Transverse colon (tissue), 4 donors: ENCODE results near the gene PNPO. TPM values are rescaled to one million over a fixed set of nuclear protein-coding genes. Genes with fewer than 3 reads are reported as not detected.

ENCODE experiments used
- DNase-seq: peaks from one replicate; pipeline ENCODE4 v3.0.0-alpha.2; 2019
- H3K27ac ChIP-seq, 4 donors: fragments of 200-600 bp; sonication (generic); 2 replicates each; pipeline ENCODE4 v1.5.1; 2016 to 2018; ENCODE audit warnings: inconsistent platforms in 4 of 4
- H3K27me3 ChIP-seq: fragments of 200-600 bp; sonication (generic); 2 replicates; pipeline ENCODE4 v1.5.1; 2017; ENCODE audit warnings: inconsistent platforms
- H3K36me3 ChIP-seq, 4 donors: fragments of 200-600 bp; sonication (generic); 2 replicates each; pipeline ENCODE4 v1.5.1; 2017 to 2019; ENCODE audit warnings: inconsistent platforms in 4 of 4
- H3K4me1 ChIP-seq, 4 donors: fragments of 200-600 bp; sonication (generic); 2 replicates each; pipeline ENCODE4 v1.5.1; 2017 to 2020; ENCODE audit warnings: inconsistent platforms in 4 of 4
- H3K4me3 ChIP-seq, 4 donors: fragments of 200-600 bp; sonication (generic); 1 replicate in 1 of 4; 2 replicates in 3 of 4; pipeline versions ENCODE4 v1.5.1 to v1.6.1; 2017 to 2019; ENCODE audit warnings: inconsistent platforms in 4 of 4
- H3K9me3 ChIP-seq, 2 donors: fragments of 200-600 bp; sonication (generic); 2 replicates each; pipeline ENCODE4 v1.5.1; 2017 to 2019; ENCODE audit warnings: inconsistent platforms in 2 of 2
- EP300 ChIP-seq: sonication (generic); formaldehyde crosslinking; IDR thresholded peaks from one replicate; pipeline ENCODE4 v1.6.1; 2017; ENCODE audit warnings: antibody characterized with exemption, low read depth
- POLR2A ChIP-seq: fragments of 450-650 bp; IDR thresholded peaks from one replicate; pipeline ENCODE4 v1.6.1; 2016; ENCODE audit warnings: antibody characterized with exemption, mild to moderate bottlenecking, moderate library complexity
- POLR2AphosphoS5 ChIP-seq, 3 donors: sonication (generic); formaldehyde crosslinking; IDR thresholded peaks; one replicate each; pipeline ENCODE4 v1.6.1; 2016; ENCODE audit warnings: antibody characterized with exemption in 3 of 3
- WGBS, 2 donors: methylation state at CpG; one replicate each; pipeline ENCODE4 v1.1.5; 2018; ENCODE audit warnings: low coverage in 1 of 2; 5-methylcytosine and 5-hydroxymethylcytosine counted together
- in situ Hi-C, 4 donors: fragments of 200-750 bp; cut with MboI; loops; one replicate each; pipeline versions ENCODE4 v1.15.0 to v1.15.1; 2017; ENCODE audit warnings: low sequenced_read_pairs in 3 of 4, low pct_ligation_motif_present in 1 of 4, low pct_unique_long_range_greater_than_20kb in 1 of 4
- intact Hi-C: fragments of 100-400 bp; cut with DNase I; formaldehyde crosslinking; loops from one replicate; pipeline ENCODE4 v1.15.1; 2023; ENCODE audit warnings: low total_unique reads
- total RNA-seq, 4 donors: library from RNA; depleted of rRNA; stranded (reverse); fragments of >200 nt; gene quantifications; one replicate each; pipeline ENCODE4 v1.1.0, GENCODE V29; 2016
- TF ChIP-seq, protein P1 (sequence below), 5 experiments: fragments of 200-600 bp in 3 of 5; fragments of 450-650 bp in 2 of 5; sonication (generic) in 3 of 5; IDR thresholded peaks; 1 replicate in 2 of 5; 2 replicates in 3 of 5; pipeline ENCODE4 v1.5.1; 2016 to 2017; ENCODE audit warnings: antibody characterized with exemption in 5 of 5, inconsistent platforms in 3 of 5, mild to moderate bottlenecking in 2 of 5, moderate library complexity in 1 of 5

PNPO gene
- total RNA-seq, 4 donors from 2014 or later: 7.4 to 83.8 (median 31.6) TPM

DNA sequence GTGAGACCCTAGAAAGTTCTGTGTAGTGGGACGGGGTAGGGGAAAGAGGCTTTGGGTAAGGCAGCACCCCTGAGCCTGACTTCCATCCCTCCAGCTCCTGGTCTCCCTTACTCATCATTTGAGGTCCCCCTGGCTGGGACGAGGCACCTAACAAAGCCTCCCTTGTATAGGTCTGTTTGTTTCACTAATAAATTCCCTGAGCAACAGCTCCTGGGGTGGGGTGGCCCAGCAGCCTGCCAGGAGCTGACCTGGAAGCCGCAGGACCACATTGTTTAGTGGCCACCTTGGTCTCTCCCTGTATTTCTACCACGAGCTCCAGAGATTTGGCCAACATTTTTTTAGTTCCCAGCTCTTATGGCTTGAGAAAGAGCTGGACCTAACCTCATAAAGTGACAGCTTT lies 9.1 kb downstream of the PNPO start:
- Histone ChIP-seq H3K4me1 (peaks cover 20 to 68% (median 58%) of the 10 kb centered on the region in 4 donors), H3K4me3 (no peak overlapping the region), H3K36me3 (no peaks in the 10 kb centered on the region), H3K27ac (peak overlapping the region; percentile 88 to 93 (median 90)), H3K9me3 (no peaks in the 10 kb centered on the region), H3K27me3 (no peaks in the 10 kb centered on the region)
- TF ChIP-seq POLR2AphosphoS5 (IDR thresholded peaks at IDR 0.05): peak in 1 of 3 donors; percentile 3
- TF ChIP-seq, protein P1, sequence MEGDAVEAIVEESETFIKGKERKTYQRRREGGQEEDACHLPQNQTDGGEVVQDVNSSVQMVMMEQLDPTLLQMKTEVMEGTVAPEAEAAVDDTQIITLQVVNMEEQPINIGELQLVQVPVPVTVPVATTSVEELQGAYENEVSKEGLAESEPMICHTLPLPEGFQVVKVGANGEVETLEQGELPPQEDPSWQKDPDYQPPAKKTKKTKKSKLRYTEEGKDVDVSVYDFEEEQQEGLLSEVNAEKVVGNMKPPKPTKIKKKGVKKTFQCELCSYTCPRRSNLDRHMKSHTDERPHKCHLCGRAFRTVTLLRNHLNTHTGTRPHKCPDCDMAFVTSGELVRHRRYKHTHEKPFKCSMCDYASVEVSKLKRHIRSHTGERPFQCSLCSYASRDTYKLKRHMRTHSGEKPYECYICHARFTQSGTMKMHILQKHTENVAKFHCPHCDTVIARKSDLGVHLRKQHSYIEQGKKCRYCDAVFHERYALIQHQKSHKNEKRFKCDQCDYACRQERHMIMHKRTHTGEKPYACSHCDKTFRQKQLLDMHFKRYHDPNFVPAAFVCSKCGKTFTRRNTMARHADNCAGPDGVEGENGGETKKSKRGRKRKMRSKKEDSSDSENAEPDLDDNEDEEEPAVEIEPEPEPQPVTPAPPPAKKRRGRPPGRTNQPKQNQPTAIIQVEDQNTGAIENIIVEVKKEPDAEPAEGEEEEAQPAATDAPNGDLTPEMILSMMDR (IDR thresholded peaks at IDR 0.05): no peak
- no peak for DNase-seq
- intact Hi-C loops (no loop called here), in situ Hi-C loops (loop anchor here in 1 of 4 donors (25.0 kb wide), 1 partner anchor 113 kb away; the partner anchor contains the start of genes LRRC46, MRPL10 and SCRN2)
- 20 to 59% methylated on average over 2 to 4 of the region's 4 CpGs for WGBS, 2 donors

DNA sequence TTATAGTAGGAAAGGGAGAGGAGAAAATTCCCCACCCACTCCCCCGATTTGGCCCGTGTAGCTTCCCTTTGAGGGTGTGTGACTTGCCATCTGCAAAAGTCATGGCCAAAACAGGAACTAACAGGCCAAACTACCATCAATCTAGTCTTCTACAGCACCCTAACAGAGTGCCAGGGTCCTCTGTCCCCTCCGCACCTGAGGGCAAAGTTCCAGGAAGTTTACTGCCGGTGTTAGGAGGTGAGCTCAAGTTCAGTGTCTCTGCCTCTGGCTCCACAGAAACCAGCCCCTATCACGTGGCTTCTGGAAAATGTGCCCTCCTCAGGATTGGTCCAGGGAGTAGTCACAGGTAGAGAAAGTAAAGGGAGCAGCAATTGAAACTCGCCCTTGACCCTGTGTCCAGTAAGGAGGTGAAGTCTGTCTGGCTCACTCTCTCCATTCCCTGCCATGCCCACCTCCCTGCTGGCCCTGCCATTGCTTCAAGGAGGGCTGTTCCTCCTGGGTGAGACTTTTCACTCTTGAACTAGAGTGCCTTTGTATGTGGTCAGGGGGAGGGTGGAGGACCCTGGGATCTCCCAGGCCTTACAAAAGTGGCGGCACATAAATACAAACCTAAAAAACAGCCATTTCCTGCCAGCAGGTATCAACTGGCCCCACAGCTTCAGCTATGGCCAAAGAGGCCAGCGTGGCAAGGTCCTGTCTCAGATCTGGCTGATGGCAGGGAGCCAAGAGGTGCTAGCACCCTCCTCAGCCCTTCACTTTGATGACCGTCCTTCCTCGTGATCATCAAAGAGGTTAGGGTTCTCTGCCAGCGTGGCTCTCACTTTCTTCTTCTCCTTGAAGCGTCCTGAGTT lies 11.0 kb downstream of the PNPO start:
- peak; percentile 86 for DNase-seq
- Histone ChIP-seq H3K4me1 (peaks cover 20 to 54% (median 48%) of the 10 kb centered on the region in 4 donors), H3K27me3 (no peaks in the 10 kb centered on the region), H3K4me3 (peak overlapping the region in 2 of 4 donors; percentile 61 to 65), H3K27ac (peak overlapping the region; percentile 88 to 93 (median 90)), H3K9me3 (no peaks in the 10 kb centered on the region), H3K36me3 (no peaks in the 10 kb centered on the region)
- intact Hi-C loops: no loop called here
- TF ChIP-seq, protein P1 (IDR thresholded peaks at IDR 0.05): no peak
- TF ChIP-seq POLR2AphosphoS5 (IDR thresholded peaks at IDR 0.05) (peak; percentile 49 to 84 (median 57)), EP300 (no peak), POLR2A (peak; percentile 54)
- in situ Hi-C loops: loop anchor here in 1 of 4 donors (25.0 kb wide), 1 partner anchor 115 kb away; the partner anchor contains the start of genes LRRC46, MRPL10 and SCRN2
- 0 to 45% methylated on average over 2 to 12 of the region's 12 CpGs for WGBS, 2 donors

DNA sequence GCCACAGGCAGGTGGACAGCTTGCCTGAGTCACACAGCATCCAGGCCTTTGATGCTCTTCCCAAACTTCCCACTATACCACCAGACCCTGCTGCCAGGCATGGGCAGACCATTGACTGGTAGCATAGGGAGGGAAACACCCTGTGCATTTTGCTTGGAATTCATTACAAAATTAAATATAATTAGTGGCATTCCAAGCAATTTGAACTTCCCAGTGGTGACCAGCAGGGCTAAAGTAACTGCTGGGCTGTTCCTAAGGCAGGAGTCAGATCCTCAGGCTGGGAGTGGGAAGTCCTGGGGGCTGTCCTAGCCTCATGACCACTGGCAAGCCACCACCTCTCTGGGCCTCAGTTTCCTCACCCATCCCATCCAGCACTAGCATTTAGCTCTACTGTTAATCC lies 12.5 kb downstream of the PNPO start:
- Histone ChIP-seq H3K27ac (peak overlapping the region; percentile 88 to 93 (median 90)), H3K4me3 (peak overlapping the region in 3 of 4 donors; percentile 61 to 65 (median 61)), H3K4me1 (peaks cover 12 to 52% (median 48%) of the 10 kb centered on the region in 4 donors), H3K36me3 (no peaks in the 10 kb centered on the region), H3K9me3 (no peaks in the 10 kb centered on the region), H3K27me3 (no peaks in the 10 kb centered on the region)
- DNase-seq: no peak
- TF ChIP-seq, protein P1 (IDR thresholded peaks at IDR 0.05): peak in 2 of 5 experiments; percentile 44 to 47
- TF ChIP-seq POLR2AphosphoS5 (IDR thresholded peaks at IDR 0.05): no peak
- TF ChIP-seq POLR2A: no peak
- intact Hi-C loops (no loop called here), in situ Hi-C loops (loop anchor here in 1 of 4 donors (25.0 kb wide), 1 partner anchor 117 kb away; the partner anchor contains the start of genes LRRC46, MRPL10 and SCRN2)
